DMS79 (cell line): ENCODE measurements around the gene COLGALT1.
A peak's percentile ranks its signal among the peaks of the same experiment; 100 is the strongest.
"Not testable (repeated sequence)": the region's sequence is repeated elsewhere in the genome, so short reads cannot be mapped to it uniquely, and the experiment has no call there.

Experiments used
- DNase-seq: peaks from one replicate; lab custom pipeline; 2025; lab: John Stamatoyannopoulos, UW

The COLGALT1 gene

GRCh38 chr19:17555480-17555928, at the start of gene COLGALT1:
COLGALT1 (plus strand) TSS chr19:17555649; CDS start chr19:17555714, 65 bp downstream.
- DNase-seq, result peak; percentile 85

GRCh38 chr19:17506745-17507144, 48.7 kb upstream of the COLGALT1 start:
- no peak for DNase-seq

- not testable (repeated sequence) for DNase-seq
Measured at GRCh38 chr19:17508558-17508933, 46.9 kb upstream of the COLGALT1 start.

- no peak for DNase-seq
Measured at GRCh38 chr19:17510220-17510993, 45.0 kb upstream of the COLGALT1 start.

- DNase-seq, result peak; percentile 45
Measured at GRCh38 chr19:17511724-17512573, 43.5 kb upstream of the COLGALT1 start.

GRCh38 chr19:17512574-17512939, 42.9 kb upstream of the COLGALT1 start:
- DNase-seq, result no peak

GRCh38 chr19:17515408-17516149, 39.9 kb upstream of the COLGALT1 start:
- no peak for DNase-seq

- no peak for DNase-seq
Measured at GRCh38 chr19:17517898-17518297, 37.6 kb upstream of the COLGALT1 start.

- DNase-seq, result not testable (repeated sequence)
Measured at GRCh38 chr19:17518654-17519053, 36.8 kb upstream of the COLGALT1 start.

GRCh38 chr19:17519967-17520366, 35.5 kb upstream of the COLGALT1 start:
- DNase-seq, result no peak

GRCh38 chr19:17520865-17521264, 34.6 kb upstream of the COLGALT1 start:
- DNase-seq, result no peak

GRCh38 chr19:17522988-17523872, 32.2 kb upstream of the COLGALT1 start:
- DNase-seq, result no peak

GRCh38 chr19:17524651-17525050, 30.8 kb upstream of the COLGALT1 start:
- no peak for DNase-seq

- no peak for DNase-seq
Measured at GRCh38 chr19:17525141-17525540, 30.3 kb upstream of the COLGALT1 start.

GRCh38 chr19:17526922-17527321, 28.5 kb upstream of the COLGALT1 start:
- no peak for DNase-seq

- DNase-seq, result no peak
Measured at GRCh38 chr19:17527326-17527725, 28.1 kb upstream of the COLGALT1 start.

- DNase-seq, result no peak
Measured at GRCh38 chr19:17528610-17529009, 26.8 kb upstream of the COLGALT1 start.

- DNase-seq, result no peak
Measured at GRCh38 chr19:17529239-17530158, 25.9 kb upstream of the COLGALT1 start.

- peak; percentile 32 for DNase-seq
Measured at GRCh38 chr19:17530586-17530985, 24.9 kb upstream of the COLGALT1 start.

GRCh38 chr19:17532116-17532515, 23.3 kb upstream of the COLGALT1 start:
- no peak for DNase-seq
